Sigmoid colon (tissue), 7 donors: ENCODE results near the gene SLX4IP. TPM values are rescaled to one million over a fixed set of nuclear protein-coding genes. Genes with fewer than 3 reads are reported as not detected.

ENCODE experiments used
- DNase-seq: peaks from one replicate; pipeline ENCODE4 v3.0.0-alpha.2; 2019
- H3K27ac ChIP-seq, 4 donors: fragments of 200-600 bp; sonication (generic); one replicate each; pipeline ENCODE4 v1.5.1; 2016 to 2019; ENCODE audit warnings: mild to moderate bottlenecking in 1 of 4
- H3K27me3 ChIP-seq, 3 donors: fragments of 200-600 bp; sonication (generic); one replicate each; pipeline ENCODE4 v1.5.1; 2019; ENCODE audit warnings: mild to moderate bottlenecking in 1 of 3
- H3K36me3 ChIP-seq, 4 donors: fragments of 200-600 bp; sonication (generic); one replicate each; pipeline ENCODE4 v1.5.1; 2016 to 2019
- H3K4me1 ChIP-seq, 4 donors: fragments of 200-600 bp; sonication (generic); one replicate each; pipeline ENCODE4 v1.5.1; 2017 to 2019
- H3K4me3 ChIP-seq, 4 donors: fragments of 200-600 bp; sonication (generic); one replicate each; pipeline ENCODE4 v1.5.1; 2017 to 2019; ENCODE audit warnings: mild to moderate bottlenecking in 2 of 4, moderate library complexity in 1 of 4
- H3K9me3 ChIP-seq, 4 donors: fragments of 200-600 bp in 3 of 4; sonication (generic) in 3 of 4; one replicate each; pipeline versions ENCODE4 v1.5.1 to v1.6.1; 2013 to 2019
- EP300 ChIP-seq, 4 donors: sonication (generic); formaldehyde crosslinking; IDR thresholded peaks; one replicate each; pipeline ENCODE4 v1.6.1; 2017; ENCODE audit warnings: antibody characterized with exemption in 4 of 4
- POLR2A ChIP-seq, 2 donors: fragments of 450-650 bp; IDR thresholded peaks; one replicate each; pipeline ENCODE4 v1.6.1; 2016; ENCODE audit warnings: antibody characterized with exemption in 2 of 2, mild to moderate bottlenecking in 2 of 2, moderate library complexity in 2 of 2
- POLR2AphosphoS5 ChIP-seq, 4 donors: sonication (generic); formaldehyde crosslinking; IDR thresholded peaks; one replicate each; pipeline ENCODE4 v1.6.1; 2017; ENCODE audit warnings: antibody characterized with exemption in 4 of 4
- WGBS, 2 donors: extraction: QIAGEN DNeasy Blood & Tissue Kit; methylation state at CpG; one replicate each; pipeline ENCODE4 v1.1.7; 2013; 5-methylcytosine and 5-hydroxymethylcytosine counted together
- intact Hi-C: fragments of 100-400 bp; cut with DNase I; formaldehyde crosslinking; loops from one replicate; pipeline ENCODE4 v1.15.1; 2023
- polyA plus RNA-seq, 3 donors: library from polyadenylated mRNA; stranded (reverse); fragments of 200-250 nt; gene quantifications; one replicate each; pipeline ENCODE4 v1.2.3, GENCODE V29; 2013
- total RNA-seq, 4 donors: library from RNA; depleted of rRNA; stranded (reverse); fragments of >200 nt; gene quantifications; one replicate each; pipeline ENCODE4 v1.1.0, GENCODE V29; 2016
- TF ChIP-seq, protein P1 (sequence below), 4 experiments: fragments of 450-650 bp in 3 of 4; fragments of 200-600 bp in 1 of 4; IDR thresholded peaks; one replicate each; pipeline ENCODE4 v1.5.1; 2016 to 2019; ENCODE audit warnings: antibody characterized with exemption in 4 of 4, mild to moderate bottlenecking in 3 of 4, moderate library complexity in 2 of 4
- donor health status: healthy with polysubstance abuse.
- donor health status: Bipolar disorder and iron deficiency.
- donor health status: healthy.

SLX4IP gene
- total and polyA plus RNA-seq, 7 donors: 1.2 to 4.2 (median 2.4) TPM

GRCh38 chr20:10541668-10542411 lies 106.7 kb downstream of the SLX4IP start:
- Histone ChIP-seq H3K4me1 (peaks cover 0 to 14% (median 10%) of the 10 kb centered on the region in 4 donors), H3K27me3 (no peaks in the 10 kb centered on the region), H3K9me3 (no peaks in the 10 kb centered on the region), H3K27ac (no peak overlapping the region), H3K4me3 (no peak overlapping the region), H3K36me3 (no peaks in the 10 kb centered on the region)
- intact Hi-C loops: no loop called here
- TF ChIP-seq, protein P1, sequence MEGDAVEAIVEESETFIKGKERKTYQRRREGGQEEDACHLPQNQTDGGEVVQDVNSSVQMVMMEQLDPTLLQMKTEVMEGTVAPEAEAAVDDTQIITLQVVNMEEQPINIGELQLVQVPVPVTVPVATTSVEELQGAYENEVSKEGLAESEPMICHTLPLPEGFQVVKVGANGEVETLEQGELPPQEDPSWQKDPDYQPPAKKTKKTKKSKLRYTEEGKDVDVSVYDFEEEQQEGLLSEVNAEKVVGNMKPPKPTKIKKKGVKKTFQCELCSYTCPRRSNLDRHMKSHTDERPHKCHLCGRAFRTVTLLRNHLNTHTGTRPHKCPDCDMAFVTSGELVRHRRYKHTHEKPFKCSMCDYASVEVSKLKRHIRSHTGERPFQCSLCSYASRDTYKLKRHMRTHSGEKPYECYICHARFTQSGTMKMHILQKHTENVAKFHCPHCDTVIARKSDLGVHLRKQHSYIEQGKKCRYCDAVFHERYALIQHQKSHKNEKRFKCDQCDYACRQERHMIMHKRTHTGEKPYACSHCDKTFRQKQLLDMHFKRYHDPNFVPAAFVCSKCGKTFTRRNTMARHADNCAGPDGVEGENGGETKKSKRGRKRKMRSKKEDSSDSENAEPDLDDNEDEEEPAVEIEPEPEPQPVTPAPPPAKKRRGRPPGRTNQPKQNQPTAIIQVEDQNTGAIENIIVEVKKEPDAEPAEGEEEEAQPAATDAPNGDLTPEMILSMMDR (IDR thresholded peaks at IDR 0.05): no peak
- no peak for TF ChIP-seq EP300 (IDR thresholded peaks at IDR 0.05)
- TF ChIP-seq POLR2A (IDR thresholded peaks at IDR 0.05): no peak
- no peak for TF ChIP-seq POLR2AphosphoS5 (IDR thresholded peaks at IDR 0.05)
- 52 to 60% methylated on average over 2 of the region's 2 CpGs for WGBS, 2 donors
- no peak for DNase-seq

GRCh38 chr20:10542442-10542841 lies 107.3 kb downstream of the SLX4IP start:
- Histone ChIP-seq H3K27me3 (no peaks in the 10 kb centered on the region), H3K27ac (no peak overlapping the region), H3K9me3 (no peaks in the 10 kb centered on the region), H3K4me1 (peaks cover 0 to 12% (median 10%) of the 10 kb centered on the region in 4 donors), H3K4me3 (no peak overlapping the region), H3K36me3 (no peaks in the 10 kb centered on the region)
- WGBS, 2 donors: 96 to 97% methylated on average over 3 of the region's 3 CpGs
- intact Hi-C loops: no loop called here
- TF ChIP-seq POLR2AphosphoS5 (IDR thresholded peaks at IDR 0.05) (no peak), POLR2A (IDR thresholded peaks at IDR 0.05) (no peak), EP300 (IDR thresholded peaks at IDR 0.05) (no peak)
- TF ChIP-seq, protein P1 (IDR thresholded peaks at IDR 0.05): no peak
- DNase-seq: no peak

DNA sequence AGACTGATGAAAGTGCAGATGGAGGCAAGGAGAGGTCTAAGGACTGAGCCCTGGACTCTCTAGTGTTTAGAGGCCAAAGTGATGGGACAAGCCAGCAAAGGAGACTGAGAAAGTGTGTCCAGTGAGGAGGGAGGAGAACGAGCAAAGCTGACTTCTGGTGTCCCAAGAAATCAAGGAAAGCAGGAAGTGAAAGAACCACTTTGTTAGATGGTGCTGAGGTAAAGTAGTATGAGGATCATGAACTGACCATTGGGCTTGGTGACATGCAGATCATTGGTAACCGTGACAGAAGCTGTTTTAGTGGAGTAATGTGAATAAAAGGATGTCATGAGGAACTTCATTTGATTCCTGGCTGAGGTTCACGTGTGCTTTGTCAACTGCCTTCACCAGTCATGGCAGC lies 108.4 kb downstream of the SLX4IP start:
- TF ChIP-seq, protein P1 (IDR thresholded peaks at IDR 0.05): no peak
- TF ChIP-seq POLR2AphosphoS5 (IDR thresholded peaks at IDR 0.05): no peak
- no peak for TF ChIP-seq EP300 (IDR thresholded peaks at IDR 0.05)
- no peak for TF ChIP-seq POLR2A (IDR thresholded peaks at IDR 0.05)
- Histone ChIP-seq H3K27me3 (no peaks in the 10 kb centered on the region), H3K9me3 (no peaks in the 10 kb centered on the region), H3K4me3 (no peak overlapping the region), H3K36me3 (no peaks in the 10 kb centered on the region), H3K27ac (no peak overlapping the region), H3K4me1 (peaks cover 0 to 12% (median 10%) of the 10 kb centered on the region in 4 donors)
- intact Hi-C loops: no loop called here
- WGBS, 2 donors: 92 to 94% methylated on average over 3 of the region's 3 CpGs
- DNase-seq: no peak

GRCh38 chr20:10547276-10548114 lies 112.4 kb downstream of the SLX4IP start:
- TF ChIP-seq POLR2A (IDR thresholded peaks at IDR 0.05) (no peak), POLR2AphosphoS5 (IDR thresholded peaks at IDR 0.05) (no peak), EP300 (IDR thresholded peaks at IDR 0.05) (no peak)
- TF ChIP-seq, protein P1 (IDR thresholded peaks at IDR 0.05): no peak
- peaks cover 0 to 10% (median 8%) of the 10 kb centered on the region in 4 donors for H3K4me1 ChIP-seq
- DNase-seq: no peak
- H3K4me3 ChIP-seq: no peak overlapping the region
- no peaks in the 10 kb centered on the region for H3K27me3 ChIP-seq
- H3K9me3 ChIP-seq: no peaks in the 10 kb centered on the region
- no peak overlapping the region for H3K27ac ChIP-seq
- 93 to 95% methylated on average over 4 of the region's 4 CpGs for WGBS, 2 donors
- intact Hi-C loops: no loop called here
- H3K36me3 ChIP-seq: no peaks in the 10 kb centered on the region
